GM13977 (cell line): ENCODE results near the gene ETV2.

Experiments used
- DNase-seq: peaks from one replicate; pipeline ENCODE4 v3.0.0; 2012; ENCODE audit warnings: low spot score
- CTCF ChIP-seq: IDR thresholded peaks from 2 replicates; pipeline ENCODE4 v1.5.1; 2012; ENCODE audit warnings: mild to moderate bottlenecking, control low read depth; ENCODE audit not compliant: insufficient read depth; ENCODE audit errors: extremely low read depth, missing control alignments
- in situ Hi-C: fragments of 300-500 bp; cut with MboI; formaldehyde crosslinking; loops from one replicate; pipeline ENCODE4 v1.12.0; 2022; ENCODE audit warnings: low sequenced_read_pairs, low pct_unique_long_range_greater_than_20kb, mixed read lengths, inconsistent platforms; ENCODE audit not compliant: unreplicated experiment

ETV2 gene

GRCh38 chr19:35615036-35615435, 26.5 kb upstream of the ETV2 start:
- TF ChIP-seq CTCF = no peak
- DNase-seq = no peak
- in situ Hi-C loops = no loop called here

GRCh38 chr19:35618857-35619256, 22.7 kb upstream of the ETV2 start:
- in situ Hi-C loops = no loop called here
- TF ChIP-seq CTCF = no peak
- DNase-seq = no peak

GRCh38 chr19:35619290-35619923, 22.1 kb upstream of the ETV2 start:
- TF ChIP-seq CTCF = no peak
- in situ Hi-C loops = no loop called here
- no peak for DNase-seq

- no peak for TF ChIP-seq CTCF
- DNase-seq = no peak
- in situ Hi-C loops = no loop called here
These were observed 21.5 kb upstream of the ETV2 start for GRCh38 chr19:35620001-35620400.

- TF ChIP-seq CTCF = no peak
- in situ Hi-C loops = no loop called here
These were observed 19.8 kb upstream of the ETV2 start for GRCh38 chr19:35621708-35622107.

GRCh38 chr19:35622750-35623149, 18.8 kb upstream of the ETV2 start:
- in situ Hi-C loops = no loop called here
- DNase-seq = no peak
- no peak for TF ChIP-seq CTCF

More at GRCh38 chr19:35621708-35622107, 19.8 kb upstream of the ETV2 start:
- no peak for DNase-seq
